GM19099 (cell line): ENCODE data around the gene UBAC1.

Experiments
- POLR2A ChIP-seq: IDR thresholded peaks from 3 replicates; pipeline ENCODE4 v1.6.1; 2011; ENCODE audit warnings: low read depth; ENCODE audit not compliant: insufficient read length; ENCODE audit errors: extremely low read depth

Gene UBAC1

GRCh38 chr9:135958485-135958884, 2.7 kb downstream of the UBAC1 start:
- TF ChIP-seq POLR2A: no peak

- no peak for TF ChIP-seq POLR2A
These were observed 3.7 kb downstream of the UBAC1 start for GRCh38 chr9:135957431-135957830.

GRCh38 chr9:135956802-135957174, 4.4 kb downstream of the UBAC1 start:
- TF ChIP-seq POLR2A: no peak

DNA sequence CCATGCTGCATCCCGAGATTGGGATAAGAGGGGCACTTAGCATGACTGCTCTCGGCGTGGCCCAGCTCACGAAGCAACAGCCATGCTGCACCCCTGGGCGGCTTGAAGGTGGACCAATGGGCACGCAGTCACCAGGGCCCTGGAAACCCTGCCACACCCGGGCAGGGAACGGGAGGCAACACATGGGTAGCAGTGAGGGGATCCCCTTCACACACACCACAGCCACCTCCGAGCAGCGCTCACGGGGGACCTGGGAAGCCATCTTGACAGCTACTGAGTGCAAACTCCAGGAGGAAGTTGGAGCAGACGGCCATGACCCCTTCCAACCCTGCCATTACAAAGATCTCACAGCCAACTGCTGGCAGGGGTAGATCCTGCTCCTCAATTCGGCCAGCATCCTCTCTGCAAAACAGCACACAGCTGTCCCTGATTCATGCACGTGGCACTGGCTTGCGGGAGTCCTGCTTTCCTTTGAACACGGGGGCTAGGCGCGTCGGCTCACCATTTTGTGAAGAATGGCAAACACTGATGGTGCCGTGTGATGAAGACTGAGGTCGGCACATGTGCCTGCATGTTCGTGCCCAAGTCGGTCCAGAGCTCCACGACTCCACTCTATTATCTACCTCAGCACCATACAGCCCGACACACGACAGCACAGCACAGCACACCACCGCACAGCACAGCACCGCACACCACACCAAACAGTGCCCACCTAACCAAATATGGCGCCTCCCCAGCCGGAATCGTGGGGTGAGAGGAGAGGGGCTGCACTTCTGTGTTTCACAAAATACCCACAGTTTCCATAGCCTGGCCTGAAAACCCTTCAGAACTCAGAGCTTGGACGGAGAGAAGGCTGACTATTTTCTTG, 5.0 kb downstream of the UBAC1 start:
- TF ChIP-seq POLR2A: no peak

DNA sequence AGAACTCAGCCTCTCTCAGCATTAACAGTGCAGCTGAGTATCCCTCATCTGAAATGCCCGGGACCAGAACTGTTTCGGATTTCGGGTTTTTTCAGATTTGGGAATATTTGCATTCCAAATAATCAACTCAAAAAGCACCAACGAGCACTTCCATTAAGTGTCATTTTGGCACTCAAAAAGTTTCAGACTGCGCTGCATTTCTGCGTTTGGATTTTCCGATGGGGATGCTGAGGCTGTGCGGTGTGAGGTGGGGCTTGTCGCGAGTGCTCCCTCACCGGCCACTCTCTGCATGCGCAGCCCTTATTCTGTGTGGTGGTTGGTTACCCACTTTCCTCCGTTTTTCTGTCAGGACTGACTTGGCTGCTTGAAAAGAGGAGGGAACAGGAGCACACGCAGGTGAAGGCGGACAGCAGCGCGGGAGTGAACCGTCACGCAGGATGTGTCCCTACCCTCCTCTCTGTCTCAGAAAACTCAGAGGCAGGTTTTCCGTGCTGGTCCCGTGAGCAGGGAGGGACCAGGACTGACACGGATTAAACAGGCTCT, 8.4 kb downstream of the UBAC1 start:
- TF ChIP-seq POLR2A: no peak

- TF ChIP-seq POLR2A: no peak
These were observed 9.1 kb downstream of the UBAC1 start for GRCh38 chr9:135951889-135952663.

GRCh38 chr9:135950135-135950682, 11.0 kb downstream of the UBAC1 start:
- TF ChIP-seq POLR2A: no peak

DNA sequence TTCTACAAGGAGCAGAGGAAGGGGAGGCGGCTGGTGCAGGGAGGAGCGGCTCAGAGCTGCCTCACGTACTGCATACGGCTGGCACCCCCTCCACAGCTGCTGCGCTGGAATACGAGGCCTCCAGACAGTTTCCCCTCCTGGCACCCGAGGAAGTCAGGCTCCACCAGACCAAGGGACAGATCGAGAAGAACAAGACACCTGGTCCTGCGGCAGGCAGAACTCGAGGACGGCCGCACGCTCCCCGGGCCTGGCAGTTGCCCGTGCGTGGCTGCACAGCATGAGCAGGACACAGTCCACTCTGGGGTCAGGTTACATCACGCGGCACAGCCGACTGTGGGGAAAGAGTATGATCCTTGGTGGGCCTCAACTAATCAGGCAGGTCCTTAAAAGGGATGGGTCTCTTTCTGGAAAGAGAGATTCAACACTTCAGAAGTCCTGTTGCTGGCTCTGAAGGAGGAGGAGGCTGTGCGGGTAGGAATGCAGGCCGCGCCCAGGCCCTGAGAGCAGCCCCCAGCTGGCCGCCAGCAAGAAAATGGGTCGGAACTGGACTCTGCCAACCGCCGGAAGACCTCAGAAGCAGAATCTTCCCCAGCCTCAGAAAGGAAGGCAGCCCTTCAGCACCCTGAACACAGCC, 11.6 kb downstream of the UBAC1 start:
- TF ChIP-seq POLR2A: no peak

GRCh38 chr9:135948968-135949367, 12.2 kb downstream of the UBAC1 start:
- TF ChIP-seq POLR2A: no peak

DNA sequence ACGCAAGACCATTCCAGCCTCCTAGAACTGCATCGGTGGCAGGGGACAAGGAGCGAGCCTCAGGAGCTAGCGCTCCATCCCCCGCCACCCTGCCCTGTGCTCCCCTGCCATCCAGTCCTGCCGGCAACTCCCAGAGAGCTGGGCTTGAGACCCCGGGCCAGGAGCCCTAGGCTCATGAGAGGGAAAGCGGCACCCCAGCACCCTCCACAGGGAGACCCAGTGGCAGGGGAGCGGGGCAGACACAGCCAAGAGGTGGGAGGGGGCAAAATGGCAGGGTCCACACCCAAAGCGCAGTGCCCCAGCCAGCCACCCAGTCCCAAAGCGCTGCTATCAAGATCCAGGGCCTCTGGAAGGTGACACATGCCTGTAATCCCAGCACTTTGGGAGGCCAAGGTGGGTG, 12.7 kb downstream of the UBAC1 start:
- no peak for TF ChIP-seq POLR2A

- TF ChIP-seq POLR2A: no peak
These were observed 13.6 kb downstream of the UBAC1 start for GRCh38 chr9:135947582-135947981.

GRCh38 chr9:135946392-135946994, 14.7 kb downstream of the UBAC1 start:
- TF ChIP-seq POLR2A: no peak

- TF ChIP-seq POLR2A: no peak
These were observed 15.2 kb downstream of the UBAC1 start for GRCh38 chr9:135945969-135946368.

- no peak for TF ChIP-seq POLR2A
These were observed 16.5 kb downstream of the UBAC1 start for GRCh38 chr9:135944444-135945252.
